SK-N-SH (cell line): ENCODE measurements around the gene IRAK3. TPM values are rescaled to one million over a fixed set of nuclear protein-coding genes. Genes with fewer than 3 reads are reported as not detected.

Experiments used
- CTCF ChIA-PET: fragments of 300-600, 350-600 bp; formaldehyde crosslinking; extraction: SDS; loops from one replicate; lab custom pipeline; 2021; lab: Yijun Ruan, JAX
- POLR2A ChIA-PET: fragments of 350-600 bp; sonication (Branson Sonifier 250); formaldehyde crosslinking; extraction: SDS; loops from one replicate; lab custom pipeline; 2020; ENCODE audit warnings: antibody characterized with exemption, inconsistent platforms; lab: Yijun Ruan, JAX
- DNase-seq: peaks from one replicate; pipeline ENCODE4 v3.0.0; 2012
- H2AFZ ChIP-seq: fragments of 200-600 bp; sonication (generic); 2 replicates; pipeline ENCODE4 v1.8.1; 2016; ENCODE audit warnings: antibody characterized with exemption, mild to moderate bottlenecking, low read depth
- H3F3A ChIP-seq: fragments of 200-600 bp; sonication (generic); replicated peaks from 2 replicates; pipeline ENCODE3; 2016; ENCODE audit warnings: antibody characterized with exemption, mild to moderate bottlenecking; ENCODE audit not compliant: insufficient read depth
- H3K27ac ChIP-seq, 2 experiments: fragments of 200-500 bp in 1 of 2; fragments of 200-600 bp in 1 of 2; sonication (Bioruptor generic) in 1 of 2; sonication (generic), shearing (Covaris generic) in 1 of 2; 2 replicates each; pipeline versions ENCODE4 v1.5.1 to v1.6.1; 2014 to 2016; ENCODE audit warnings: low read depth in 2 of 2, inconsistent platforms in 1 of 2, low read length in 1 of 2, mild to moderate bottlenecking in 1 of 2, mixed read lengths in 1 of 2
- H3K27me3 ChIP-seq: fragments of 200-600 bp; sonication (generic), shearing (Covaris generic); 2 replicates; pipeline ENCODE4 v1.6.1; 2016; ENCODE audit warnings: mixed run types; ENCODE audit not compliant: insufficient read depth
- H3K36me3 ChIP-seq, 2 experiments: fragments of 200-500 bp in 1 of 2; fragments of 200-600 bp in 1 of 2; sonication (Bioruptor generic) in 1 of 2; sonication (generic) in 1 of 2; replicated peaks in 1 of 2; 2 replicates each; pipeline versions ENCODE3 to v1.5.1; 2014 to 2016; ENCODE audit warnings: low read length in 1 of 2, mild to moderate bottlenecking in 1 of 2; ENCODE audit not compliant: insufficient read depth in 2 of 2, control insufficient read depth in 1 of 2
- H3K4me1 ChIP-seq, 2 experiments: fragments of 200-500 bp in 1 of 2; fragments of 200-600 bp in 1 of 2; sonication (Bioruptor generic) in 1 of 2; sonication (generic), shearing (Covaris generic) in 1 of 2; 2 replicates each; pipeline versions ENCODE4 v1.5.1 to v1.6.1; 2014 to 2016; ENCODE audit warnings: low read depth in 1 of 2, low read length in 1 of 2, mixed run types in 1 of 2; ENCODE audit not compliant: insufficient read depth in 2 of 2, control insufficient read depth in 1 of 2
- H3K4me2 ChIP-seq: fragments of 200-600 bp; sonication (generic), shearing (Covaris generic); 2 replicates; pipeline ENCODE4 v1.6.1; 2017; ENCODE audit warnings: mixed run types
- H3K4me3 ChIP-seq, 2 experiments: fragments of 200-500 bp in 1 of 2; fragments of 200-600 bp in 1 of 2; sonication (Bioruptor generic) in 1 of 2; sonication (generic), shearing (Covaris generic) in 1 of 2; 2 replicates each; pipeline versions ENCODE4 v1.5.1 to v1.8.1; 2014 to 2016; ENCODE audit warnings: low read depth in 2 of 2, inconsistent platforms in 1 of 2, low read length in 1 of 2, mild to moderate bottlenecking in 1 of 2, mixed read lengths in 1 of 2, moderate library complexity in 1 of 2
- H3K79me2 ChIP-seq: fragments of 200-600 bp; sonication (generic); 2 replicates; pipeline ENCODE4 v1.8.1; 2017; ENCODE audit warnings: mild to moderate bottlenecking; ENCODE audit not compliant: insufficient read depth
- H3K9ac ChIP-seq: fragments of 200-600 bp; sonication (generic); 2 replicates; pipeline ENCODE4 v1.6.1; 2017; ENCODE audit warnings: mixed run types
- H3K9me2 ChIP-seq: fragments of 200-600 bp; sonication (generic); 2 replicates; pipeline ENCODE4 v1.6.1; 2017; ENCODE audit warnings: mixed run types
- H3K9me3 ChIP-seq: fragments of 200-600 bp; sonication (generic); 2 replicates; pipeline ENCODE4 v1.6.1; 2017; ENCODE audit warnings: mixed run types, mild to moderate bottlenecking, moderate library complexity
- H4K20me1 ChIP-seq: fragments of 200-600 bp; sonication (generic); 2 replicates; pipeline ENCODE4 v1.6.1; 2017; ENCODE audit warnings: mild to moderate bottlenecking, mixed run types; ENCODE audit not compliant: insufficient read depth
- ELF1 ChIP-seq: IDR thresholded peaks from 2 replicates; pipeline ENCODE4 v1.4.0; 2012
- FOSL2 ChIP-seq: IDR thresholded peaks from 2 replicates; pipeline ENCODE4 v1.4.0; 2012; ENCODE audit warnings: low read depth, mild to moderate bottlenecking, moderate library complexity, borderline replicate concordance
- FOXJ3 ChIP-seq: sonication (generic); formaldehyde crosslinking; IDR thresholded peaks from 2 replicates; pipeline ENCODE4 v1.5.1; 2020; ENCODE audit warnings: mild to moderate bottlenecking, missing genetic modification reagents
- GABPA ChIP-seq: IDR thresholded peaks from 2 replicates; pipeline ENCODE4 v1.4.0; 2012; ENCODE audit warnings: low read depth, mild to moderate bottlenecking
- NFIC ChIP-seq: IDR thresholded peaks from 2 replicates; pipeline ENCODE4 v1.4.0; 2012; ENCODE audit warnings: borderline replicate concordance
- POLR2AphosphoS5 ChIP-seq: IDR thresholded peaks from 2 replicates; pipeline ENCODE4 v1.6.1; 2012; ENCODE audit warnings: low read depth, low read length
- RAD21 ChIP-seq: IDR thresholded peaks from 2 replicates; pipeline ENCODE4 v1.6.1; 2012; ENCODE audit warnings: mild to moderate bottlenecking, low read length
- RCOR1 ChIP-seq: fragments of 150-350 bp; IDR thresholded peaks from 2 replicates; pipeline ENCODE4 v1.6.1; 2017; ENCODE audit warnings: antibody characterized with exemption, low read length
- RXRA ChIP-seq: IDR thresholded peaks from 2 replicates; pipeline ENCODE4 v1.4.0; 2012; ENCODE audit warnings: low read depth, mild to moderate bottlenecking, borderline replicate concordance
- SMC3 ChIP-seq: IDR thresholded peaks from 2 replicates; pipeline ENCODE4 v1.6.1; 2012; ENCODE audit warnings: low read depth, low read length, improper control_type of control experiment
- TEAD4 ChIP-seq: IDR thresholded peaks from 2 replicates; pipeline ENCODE4 v1.4.0; 2012; ENCODE audit warnings: mild to moderate bottlenecking, borderline replicate concordance; ENCODE audit not compliant: insufficient read depth
- YY1 ChIP-seq: IDR thresholded peaks from 2 replicates; pipeline ENCODE4 v1.4.0; 2012; ENCODE audit warnings: low read depth, mild to moderate bottlenecking
- WGBS: methylation state at CpG from one replicate; pipeline ENCODE4 v1.1.6; 2017; ENCODE audit warnings: low lambda C conversion rate; 5-methylcytosine and 5-hydroxymethylcytosine counted together
- polyA plus RNA-seq, 3 experiments: library from polyadenylated mRNA; depleted of rRNA; stranded (reverse); fragments of >200 nt; gene quantifications; 2 replicates each; pipeline ENCODE4 v1.2.3, GENCODE V29; 2012
- TF ChIP-seq, protein P1 (sequence below): fragments of 200-600 bp; sonication (generic); IDR thresholded peaks from 2 replicates; pipeline ENCODE4 v1.6.1; 2017; ENCODE audit warnings: antibody characterized with exemption, mild to moderate bottlenecking, moderate library complexity
- TF ChIP-seq, protein P2 (sequence below): IDR thresholded peaks from 2 replicates; pipeline ENCODE4 v1.4.0; 2012; ENCODE audit warnings: low read depth, borderline replicate concordance
- TF ChIP-seq, protein P3 (sequence below): fragments of 150-350 bp; IDR thresholded peaks from 2 replicates; pipeline ENCODE4 v1.6.1; 2016; ENCODE audit warnings: mild to moderate bottlenecking, low read depth, low read length

The IRAK3 gene
- polyA plus RNA-seq, 1 of the 3 experiments (the other 2 are of a cell fraction): not detected

DNA sequence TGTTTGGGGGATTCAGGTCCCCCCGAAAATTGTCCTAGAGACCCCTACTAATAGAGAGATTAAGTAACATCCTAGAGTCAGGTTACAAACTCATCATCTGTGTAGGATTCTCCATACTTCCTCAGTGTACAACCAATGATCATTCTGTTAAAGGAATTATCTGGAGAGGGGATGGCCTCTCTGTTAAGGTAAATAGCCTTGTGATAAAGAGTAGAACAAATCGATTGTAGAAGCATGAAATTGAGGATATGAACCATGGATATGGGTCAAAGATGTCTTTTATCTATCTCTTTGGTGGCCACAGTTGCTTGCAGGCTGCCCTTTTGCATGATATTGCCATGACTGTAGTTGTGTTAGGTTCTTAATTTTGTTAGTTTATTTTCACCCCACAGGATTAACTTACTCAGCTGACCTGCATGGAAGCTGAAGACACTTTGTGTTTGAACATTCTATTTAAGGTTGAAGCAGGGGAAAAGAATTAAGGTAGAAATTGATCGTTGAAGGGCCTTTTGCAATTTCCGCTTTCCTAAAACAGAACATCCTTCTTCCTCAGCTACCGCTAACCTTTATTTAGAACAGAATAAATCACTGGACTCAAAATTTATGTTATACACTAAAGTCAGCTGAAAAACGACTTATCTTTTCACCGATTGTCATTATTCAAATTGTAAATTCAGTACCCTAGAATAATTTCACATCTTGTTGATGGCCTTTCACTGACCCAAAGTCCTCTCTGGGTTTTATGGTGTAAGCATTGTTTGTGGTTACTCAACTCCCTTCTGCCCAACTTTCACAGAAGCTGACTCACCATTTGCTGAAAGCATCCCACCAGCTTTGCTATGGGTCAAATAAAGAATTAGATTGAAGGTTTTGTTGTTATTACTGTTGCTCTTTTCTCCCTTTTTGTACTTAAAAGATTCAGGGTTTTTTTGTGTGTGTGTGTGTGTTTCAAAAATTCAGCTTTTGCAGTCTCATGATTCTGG lies 52.3 kb downstream of the IRAK3 start:
- Histone ChIP-seq H3K9me3 (no peaks in the 10 kb centered on the region), H3K4me3 (no peak overlapping the region), H3K36me3 (no peaks in the 10 kb centered on the region), H4K20me1 (no peaks in the 10 kb centered on the region), H3K79me2 (no peaks in the 10 kb centered on the region), H3K27me3 (peaks cover 11% of the 10 kb centered on the region; the same call in 1 of the 2 replicates), H3F3A (no peaks in the 10 kb centered on the region), H3K27ac (no peak overlapping the region), H3K4me1 (no peaks in the 10 kb centered on the region; a peak in 1 of 4 replicates), H3K9me2 (no peaks in the 10 kb centered on the region), H3K9ac (no peak overlapping the region), H2AFZ (no peak overlapping the region), H3K4me2 (no peak overlapping the region)
- DNase-seq: no peak
- ChIA-PET POLR2A (no interaction called here), CTCF (interaction anchor here (1.2 kb wide), 1 partner anchor 167 kb away, joined by 3 read pairs; no protein-coding TSS in a partner anchor)
- 46% methylated on average over 7 of the region's 7 CpGs for WGBS
- TF ChIP-seq RXRA (no peak), TEAD4 (no peak), FOSL2 (no peak), YY1 (no peak), ELF1 (no peak), SMC3 (no peak), RCOR1 (no peak), FOXJ3 (CRISPR knock-in tag) (no peak), GABPA (no peak), RAD21 (no peak), POLR2AphosphoS5 (no peak), NFIC (no peak)
- TF ChIP-seq, protein P1, sequence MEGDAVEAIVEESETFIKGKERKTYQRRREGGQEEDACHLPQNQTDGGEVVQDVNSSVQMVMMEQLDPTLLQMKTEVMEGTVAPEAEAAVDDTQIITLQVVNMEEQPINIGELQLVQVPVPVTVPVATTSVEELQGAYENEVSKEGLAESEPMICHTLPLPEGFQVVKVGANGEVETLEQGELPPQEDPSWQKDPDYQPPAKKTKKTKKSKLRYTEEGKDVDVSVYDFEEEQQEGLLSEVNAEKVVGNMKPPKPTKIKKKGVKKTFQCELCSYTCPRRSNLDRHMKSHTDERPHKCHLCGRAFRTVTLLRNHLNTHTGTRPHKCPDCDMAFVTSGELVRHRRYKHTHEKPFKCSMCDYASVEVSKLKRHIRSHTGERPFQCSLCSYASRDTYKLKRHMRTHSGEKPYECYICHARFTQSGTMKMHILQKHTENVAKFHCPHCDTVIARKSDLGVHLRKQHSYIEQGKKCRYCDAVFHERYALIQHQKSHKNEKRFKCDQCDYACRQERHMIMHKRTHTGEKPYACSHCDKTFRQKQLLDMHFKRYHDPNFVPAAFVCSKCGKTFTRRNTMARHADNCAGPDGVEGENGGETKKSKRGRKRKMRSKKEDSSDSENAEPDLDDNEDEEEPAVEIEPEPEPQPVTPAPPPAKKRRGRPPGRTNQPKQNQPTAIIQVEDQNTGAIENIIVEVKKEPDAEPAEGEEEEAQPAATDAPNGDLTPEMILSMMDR: no peak
- TF ChIP-seq, protein P2, sequence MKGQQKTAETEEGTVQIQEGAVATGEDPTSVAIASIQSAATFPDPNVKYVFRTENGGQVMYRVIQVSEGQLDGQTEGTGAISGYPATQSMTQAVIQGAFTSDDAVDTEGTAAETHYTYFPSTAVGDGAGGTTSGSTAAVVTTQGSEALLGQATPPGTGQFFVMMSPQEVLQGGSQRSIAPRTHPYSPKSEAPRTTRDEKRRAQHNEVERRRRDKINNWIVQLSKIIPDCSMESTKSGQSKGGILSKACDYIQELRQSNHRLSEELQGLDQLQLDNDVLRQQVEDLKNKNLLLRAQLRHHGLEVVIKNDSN: no peak
- TF ChIP-seq, protein P3, sequence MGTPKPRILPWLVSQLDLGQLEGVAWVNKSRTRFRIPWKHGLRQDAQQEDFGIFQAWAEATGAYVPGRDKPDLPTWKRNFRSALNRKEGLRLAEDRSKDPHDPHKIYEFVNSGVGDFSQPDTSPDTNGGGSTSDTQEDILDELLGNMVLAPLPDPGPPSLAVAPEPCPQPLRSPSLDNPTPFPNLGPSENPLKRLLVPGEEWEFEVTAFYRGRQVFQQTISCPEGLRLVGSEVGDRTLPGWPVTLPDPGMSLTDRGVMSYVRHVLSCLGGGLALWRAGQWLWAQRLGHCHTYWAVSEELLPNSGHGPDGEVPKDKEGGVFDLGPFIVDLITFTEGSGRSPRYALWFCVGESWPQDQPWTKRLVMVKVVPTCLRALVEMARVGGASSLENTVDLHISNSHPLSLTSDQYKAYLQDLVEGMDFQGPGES: no peak
